Sigmoid colon (tissue), 4 donors: ENCODE measurements around the gene LMNTD2.

Experiments used
- EP300 ChIP-seq, 4 donors: sonication (generic); formaldehyde crosslinking; IDR thresholded peaks; one replicate each; pipeline ENCODE4 v1.6.1; 2017; ENCODE audit warnings: antibody characterized with exemption in 4 of 4
- POLR2A ChIP-seq, 2 donors: fragments of 450-650 bp; IDR thresholded peaks; one replicate each; pipeline ENCODE4 v1.6.1; 2016; ENCODE audit warnings: antibody characterized with exemption in 2 of 2, mild to moderate bottlenecking in 2 of 2, moderate library complexity in 2 of 2
- POLR2AphosphoS5 ChIP-seq, 4 donors: sonication (generic); formaldehyde crosslinking; IDR thresholded peaks; one replicate each; pipeline ENCODE4 v1.6.1; 2017; ENCODE audit warnings: antibody characterized with exemption in 4 of 4
- TF ChIP-seq, protein P1 (sequence below), 4 experiments: fragments of 450-650 bp in 3 of 4; fragments of 200-600 bp in 1 of 4; IDR thresholded peaks; one replicate each; pipeline ENCODE4 v1.5.1; 2016 to 2019; ENCODE audit warnings: antibody characterized with exemption in 4 of 4, mild to moderate bottlenecking in 3 of 4, moderate library complexity in 2 of 4

DNA sequence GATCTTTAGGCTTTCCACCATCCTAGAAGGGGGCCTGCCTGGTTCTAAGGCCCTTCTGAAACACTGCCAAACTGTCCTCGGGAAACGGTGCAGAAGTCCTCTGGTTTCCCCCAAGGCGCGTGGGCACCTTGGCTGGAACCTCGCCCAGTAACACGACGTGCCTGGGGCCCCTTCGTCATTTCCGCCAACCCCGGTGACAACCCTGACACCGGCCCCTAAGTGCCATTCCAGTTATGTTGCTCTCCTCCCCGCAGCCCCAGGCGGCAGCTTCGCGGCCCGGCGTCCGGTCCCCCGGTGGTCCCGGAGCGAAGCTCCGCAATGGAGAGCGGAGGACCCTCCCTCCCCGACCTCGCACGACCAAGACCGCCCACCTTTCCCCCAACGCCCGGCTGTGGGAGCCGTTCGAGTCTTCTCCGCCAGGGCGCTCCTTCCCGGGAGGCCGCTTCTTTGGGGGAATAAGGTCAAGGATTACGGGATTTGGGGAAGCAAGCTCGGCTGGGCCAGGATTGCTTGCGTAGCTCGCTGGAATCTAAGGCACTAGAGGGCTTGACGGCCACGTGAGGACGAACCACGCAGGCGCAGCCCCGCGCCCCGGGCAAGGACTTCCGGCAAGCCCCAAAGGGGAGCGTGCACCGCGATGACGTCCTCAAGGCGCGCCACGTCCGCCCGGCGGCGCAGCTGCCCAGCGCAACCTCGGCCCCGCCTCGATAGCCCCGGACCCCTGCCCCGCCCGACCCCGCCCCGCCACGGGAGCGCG lies 54.1 kb downstream of the LMNTD2 start:
- TF ChIP-seq, protein P1, sequence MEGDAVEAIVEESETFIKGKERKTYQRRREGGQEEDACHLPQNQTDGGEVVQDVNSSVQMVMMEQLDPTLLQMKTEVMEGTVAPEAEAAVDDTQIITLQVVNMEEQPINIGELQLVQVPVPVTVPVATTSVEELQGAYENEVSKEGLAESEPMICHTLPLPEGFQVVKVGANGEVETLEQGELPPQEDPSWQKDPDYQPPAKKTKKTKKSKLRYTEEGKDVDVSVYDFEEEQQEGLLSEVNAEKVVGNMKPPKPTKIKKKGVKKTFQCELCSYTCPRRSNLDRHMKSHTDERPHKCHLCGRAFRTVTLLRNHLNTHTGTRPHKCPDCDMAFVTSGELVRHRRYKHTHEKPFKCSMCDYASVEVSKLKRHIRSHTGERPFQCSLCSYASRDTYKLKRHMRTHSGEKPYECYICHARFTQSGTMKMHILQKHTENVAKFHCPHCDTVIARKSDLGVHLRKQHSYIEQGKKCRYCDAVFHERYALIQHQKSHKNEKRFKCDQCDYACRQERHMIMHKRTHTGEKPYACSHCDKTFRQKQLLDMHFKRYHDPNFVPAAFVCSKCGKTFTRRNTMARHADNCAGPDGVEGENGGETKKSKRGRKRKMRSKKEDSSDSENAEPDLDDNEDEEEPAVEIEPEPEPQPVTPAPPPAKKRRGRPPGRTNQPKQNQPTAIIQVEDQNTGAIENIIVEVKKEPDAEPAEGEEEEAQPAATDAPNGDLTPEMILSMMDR (IDR thresholded peaks at IDR 0.05) = no peak
- peak in 1 of 2 donors; percentile 59 for TF ChIP-seq POLR2A (IDR thresholded peaks at IDR 0.05)
- TF ChIP-seq POLR2AphosphoS5 (IDR thresholded peaks at IDR 0.05) = peak; percentile 38 to 87 (median 78)
- peak in 2 of 4 donors; percentile 77 to 82 for TF ChIP-seq EP300 (IDR thresholded peaks at IDR 0.05)
